ENCODE measurements around the gene CNN2. TPM values are rescaled to one million over a fixed set of nuclear protein-coding genes. Genes with fewer than 3 reads are reported as not detected.

CNN2 gene
- total and polyA plus RNA-seq, 4 donors, result 10.1 to 38.4 (median 26.8) TPM

DNA sequence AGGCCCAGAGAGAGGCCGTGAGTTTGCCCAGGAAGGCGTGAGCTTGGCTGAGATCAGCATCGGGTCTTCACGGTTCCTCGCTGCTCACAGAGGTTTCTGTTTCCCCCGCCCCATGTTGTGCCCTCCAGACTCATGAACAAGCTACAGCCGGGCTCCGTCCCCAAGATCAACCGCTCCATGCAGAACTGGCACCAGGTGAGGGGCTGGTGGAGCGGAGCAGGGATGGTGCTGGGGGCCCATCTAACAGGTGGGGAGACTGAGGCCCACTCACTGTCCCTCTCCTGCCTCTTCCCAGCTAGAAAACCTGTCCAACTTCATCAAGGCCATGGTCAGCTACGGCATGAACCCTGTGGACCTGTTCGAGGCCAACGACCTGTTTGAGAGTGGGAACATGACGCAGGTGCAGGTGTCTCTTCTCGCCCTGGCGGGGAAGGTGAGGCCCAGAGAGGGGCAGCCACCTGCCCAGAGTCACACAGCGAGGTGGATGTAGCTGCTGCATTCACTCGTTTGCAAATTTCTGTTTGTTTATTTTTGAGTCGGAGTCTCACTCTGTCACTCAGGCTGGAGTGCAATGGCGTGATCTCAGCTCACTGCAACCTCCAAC lies 6.0 kb downstream of the CNN2 start:
- H3K4me1 ChIP-seq (ENCODE audit: control insufficient read depth in 4 of 4, insufficient read depth in 4 of 4, low read length in 3 of 4), result peaks cover 0 to 10% (median 3%) of the 10 kb centered on the region in 4 donors
- TF ChIP-seq FOXA1 (IDR thresholded peaks at IDR 0.05), result no peak
- TF ChIP-seq RAD21 (IDR thresholded peaks at IDR 0.05), result no peak
- TF ChIP-seq TAF1 (conservative IDR thresholded peaks at IDR 0.05), result no peak
- WGBS, result 90% methylated on average over 20 of the region's 20 CpGs
- no peak for DNase-seq (ENCODE audit: low spot score)
- H3K36me3 ChIP-seq (ENCODE audit: control insufficient read depth in 4 of 4, insufficient read depth in 3 of 4, low read depth in 1 of 4, low read length in 3 of 4), result peaks cover 4 to 8% (median 6%) of the 10 kb centered on the region in 4 donors
- no peak overlapping the region for H3K9ac ChIP-seq (ENCODE audit: low read depth in 1 of 2, low read length in 2 of 2)
- H3K27me3 ChIP-seq (ENCODE audit: control insufficient read depth in 4 of 4, insufficient read depth in 4 of 4, low read length in 3 of 4), result no peaks in the 10 kb centered on the region
- no peak overlapping the region for H3K4me3 ChIP-seq (ENCODE audit: low read depth in 1 of 3, low read length in 3 of 3)
- no peaks in the 10 kb centered on the region for H3K9me3 ChIP-seq (ENCODE audit: control insufficient read depth in 4 of 4, low read length in 3 of 4)
- H3K27ac ChIP-seq (ENCODE audit: low read depth in 1 of 2, low read length in 2 of 2), result no peak overlapping the region

DNA sequence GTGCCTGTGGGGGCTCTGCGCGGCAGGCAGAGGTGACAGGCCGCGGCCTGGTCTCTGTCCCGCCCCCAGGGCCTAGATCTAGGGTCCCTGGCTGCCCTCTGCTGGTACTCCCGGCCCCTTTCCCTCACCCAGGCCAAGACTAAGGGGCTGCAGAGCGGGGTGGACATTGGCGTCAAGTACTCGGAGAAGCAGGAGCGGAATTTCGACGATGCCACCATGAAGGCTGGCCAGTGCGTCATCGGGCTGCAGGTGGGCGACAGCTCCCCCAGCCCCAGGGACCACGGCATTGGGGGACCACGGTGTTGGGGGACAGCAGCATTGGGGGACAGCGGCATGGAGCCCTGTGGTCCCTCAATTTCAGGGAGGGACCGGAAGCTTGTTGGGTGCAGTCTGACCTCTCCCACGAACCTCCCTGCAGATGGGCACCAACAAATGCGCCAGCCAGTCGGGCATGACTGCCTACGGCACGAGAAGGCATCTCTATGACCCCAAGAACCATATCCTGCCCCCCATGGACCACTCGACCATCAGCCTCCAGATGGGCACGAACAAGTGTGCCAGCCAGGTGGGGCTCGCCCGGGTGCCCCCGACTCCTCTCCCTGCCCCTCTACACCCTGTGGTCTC lies 9.7 kb downstream of the CNN2 start:
- H3K4me1 ChIP-seq (ENCODE audit: control insufficient read depth in 4 of 4, insufficient read depth in 4 of 4, low read length in 3 of 4), result peaks cover 5 to 20% (median 15%) of the 10 kb centered on the region in 4 donors
- H3K9ac ChIP-seq (ENCODE audit: low read depth in 1 of 2, low read length in 2 of 2), result no peak overlapping the region
- no peak for TF ChIP-seq SP1 (IDR thresholded peaks at IDR 0.05)
- TF ChIP-seq, protein P1, sequence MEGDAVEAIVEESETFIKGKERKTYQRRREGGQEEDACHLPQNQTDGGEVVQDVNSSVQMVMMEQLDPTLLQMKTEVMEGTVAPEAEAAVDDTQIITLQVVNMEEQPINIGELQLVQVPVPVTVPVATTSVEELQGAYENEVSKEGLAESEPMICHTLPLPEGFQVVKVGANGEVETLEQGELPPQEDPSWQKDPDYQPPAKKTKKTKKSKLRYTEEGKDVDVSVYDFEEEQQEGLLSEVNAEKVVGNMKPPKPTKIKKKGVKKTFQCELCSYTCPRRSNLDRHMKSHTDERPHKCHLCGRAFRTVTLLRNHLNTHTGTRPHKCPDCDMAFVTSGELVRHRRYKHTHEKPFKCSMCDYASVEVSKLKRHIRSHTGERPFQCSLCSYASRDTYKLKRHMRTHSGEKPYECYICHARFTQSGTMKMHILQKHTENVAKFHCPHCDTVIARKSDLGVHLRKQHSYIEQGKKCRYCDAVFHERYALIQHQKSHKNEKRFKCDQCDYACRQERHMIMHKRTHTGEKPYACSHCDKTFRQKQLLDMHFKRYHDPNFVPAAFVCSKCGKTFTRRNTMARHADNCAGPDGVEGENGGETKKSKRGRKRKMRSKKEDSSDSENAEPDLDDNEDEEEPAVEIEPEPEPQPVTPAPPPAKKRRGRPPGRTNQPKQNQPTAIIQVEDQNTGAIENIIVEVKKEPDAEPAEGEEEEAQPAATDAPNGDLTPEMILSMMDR (IDR thresholded peaks at IDR 0.05; ENCODE audit: low read depth, low read length, missing input control), result no peak
- no peak for TF ChIP-seq NR2F2 (IDR thresholded peaks at IDR 0.05)
- TF ChIP-seq, protein P2, sequence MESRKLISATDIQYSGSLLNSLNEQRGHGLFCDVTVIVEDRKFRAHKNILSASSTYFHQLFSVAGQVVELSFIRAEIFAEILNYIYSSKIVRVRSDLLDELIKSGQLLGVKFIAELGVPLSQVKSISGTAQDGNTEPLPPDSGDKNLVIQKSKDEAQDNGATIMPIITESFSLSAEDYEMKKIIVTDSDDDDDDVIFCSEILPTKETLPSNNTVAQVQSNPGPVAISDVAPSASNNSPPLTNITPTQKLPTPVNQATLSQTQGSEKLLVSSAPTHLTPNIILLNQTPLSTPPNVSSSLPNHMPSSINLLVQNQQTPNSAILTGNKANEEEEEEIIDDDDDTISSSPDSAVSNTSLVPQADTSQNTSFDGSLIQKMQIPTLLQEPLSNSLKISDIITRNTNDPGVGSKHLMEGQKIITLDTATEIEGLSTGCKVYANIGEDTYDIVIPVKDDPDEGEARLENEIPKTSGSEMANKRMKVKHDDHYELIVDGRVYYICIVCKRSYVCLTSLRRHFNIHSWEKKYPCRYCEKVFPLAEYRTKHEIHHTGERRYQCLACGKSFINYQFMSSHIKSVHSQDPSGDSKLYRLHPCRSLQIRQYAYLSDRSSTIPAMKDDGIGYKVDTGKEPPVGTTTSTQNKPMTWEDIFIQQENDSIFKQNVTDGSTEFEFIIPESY (IDR thresholded peaks at IDR 0.05), result no peak
- H3K9me3 ChIP-seq (ENCODE audit: control insufficient read depth in 4 of 4, low read length in 3 of 4), result no peaks in the 10 kb centered on the region
- H3K4me3 ChIP-seq (ENCODE audit: low read depth in 1 of 3, low read length in 3 of 3), result no peak overlapping the region
- no peaks in the 10 kb centered on the region for H3K27me3 ChIP-seq (ENCODE audit: control insufficient read depth in 4 of 4, insufficient read depth in 4 of 4, low read length in 3 of 4)
- no peak overlapping the region for H3K27ac ChIP-seq (ENCODE audit: low read depth in 1 of 2, low read length in 2 of 2)
- no peak for DNase-seq (ENCODE audit: low spot score)
- H3K36me3 ChIP-seq (ENCODE audit: control insufficient read depth in 4 of 4, insufficient read depth in 3 of 4, low read depth in 1 of 4, low read length in 3 of 4), result peaks cover 4 to 8% (median 6%) of the 10 kb centered on the region in 4 donors
- WGBS, result 91% methylated on average over 29 of the region's 29 CpGs

DNA sequence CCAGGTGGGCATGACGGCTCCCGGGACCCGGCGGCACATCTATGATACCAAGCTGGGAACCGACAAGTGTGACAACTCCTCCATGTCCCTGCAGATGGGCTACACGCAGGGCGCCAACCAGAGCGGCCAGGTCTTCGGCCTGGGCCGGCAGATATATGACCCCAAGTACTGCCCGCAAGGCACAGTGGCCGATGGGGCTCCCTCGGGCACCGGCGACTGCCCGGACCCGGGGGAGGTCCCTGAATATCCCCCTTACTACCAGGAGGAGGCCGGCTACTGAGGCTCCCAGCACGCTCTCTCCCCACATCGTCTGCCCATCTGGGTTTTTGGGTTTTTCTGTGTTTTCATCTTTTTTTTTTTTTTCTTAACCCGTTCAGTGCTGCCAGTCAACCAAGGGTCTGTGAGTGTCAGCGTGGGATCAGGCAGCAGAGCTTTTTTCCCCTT lies 11.2 kb downstream of the CNN2 start:
- no peak for DNase-seq (ENCODE audit: low spot score)
- 83% methylated on average over 22 of the region's 22 CpGs for WGBS
- Histone ChIP-seq H3K9me3 (ENCODE audit: control insufficient read depth in 4 of 4, low read length in 3 of 4) (no peaks in the 10 kb centered on the region), H3K4me1 (ENCODE audit: control insufficient read depth in 4 of 4, insufficient read depth in 4 of 4, low read length in 3 of 4) (peaks cover 5 to 24% (median 16%) of the 10 kb centered on the region in 4 donors), H3K27ac (ENCODE audit: low read depth in 1 of 2, low read length in 2 of 2) (peak overlapping the region; percentile 19 to 69), H3K4me3 (ENCODE audit: low read depth in 1 of 3, low read length in 3 of 3) (no peak overlapping the region), H3K36me3 (ENCODE audit: control insufficient read depth in 4 of 4, insufficient read depth in 3 of 4, low read depth in 1 of 4, low read length in 3 of 4) (peaks cover 0 to 3% (median 1%) of the 10 kb centered on the region in 4 donors), H3K9ac (ENCODE audit: low read depth in 1 of 2, low read length in 2 of 2) (no peak overlapping the region), H3K27me3 (ENCODE audit: control insufficient read depth in 4 of 4, insufficient read depth in 4 of 4, low read length in 3 of 4) (no peaks in the 10 kb centered on the region)
- TF ChIP-seq YY1 (IDR thresholded peaks at IDR 0.05) (no peak), RXRA (IDR thresholded peaks at IDR 0.05) (no peak), TAF1 (conservative IDR thresholded peaks at IDR 0.05) (no peak), RAD21 (IDR thresholded peaks at IDR 0.05) (no peak), HNF4A (conservative IDR thresholded peaks at IDR 0.05) (no peak), NR2F2 (IDR thresholded peaks at IDR 0.05) (no peak), GABPA (IDR thresholded peaks at IDR 0.05 in 1 of 2, conservative IDR thresholded peaks at IDR 0.05 in 1 of 2) (no peak), JUND (IDR thresholded peaks at IDR 0.05) (no peak)
- TF ChIP-seq, protein P3, sequence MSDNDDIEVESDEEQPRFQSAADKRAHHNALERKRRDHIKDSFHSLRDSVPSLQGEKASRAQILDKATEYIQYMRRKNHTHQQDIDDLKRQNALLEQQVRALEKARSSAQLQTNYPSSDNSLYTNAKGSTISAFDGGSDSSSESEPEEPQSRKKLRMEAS (IDR thresholded peaks at IDR 0.05), result no peak
- TF ChIP-seq, protein P4, sequence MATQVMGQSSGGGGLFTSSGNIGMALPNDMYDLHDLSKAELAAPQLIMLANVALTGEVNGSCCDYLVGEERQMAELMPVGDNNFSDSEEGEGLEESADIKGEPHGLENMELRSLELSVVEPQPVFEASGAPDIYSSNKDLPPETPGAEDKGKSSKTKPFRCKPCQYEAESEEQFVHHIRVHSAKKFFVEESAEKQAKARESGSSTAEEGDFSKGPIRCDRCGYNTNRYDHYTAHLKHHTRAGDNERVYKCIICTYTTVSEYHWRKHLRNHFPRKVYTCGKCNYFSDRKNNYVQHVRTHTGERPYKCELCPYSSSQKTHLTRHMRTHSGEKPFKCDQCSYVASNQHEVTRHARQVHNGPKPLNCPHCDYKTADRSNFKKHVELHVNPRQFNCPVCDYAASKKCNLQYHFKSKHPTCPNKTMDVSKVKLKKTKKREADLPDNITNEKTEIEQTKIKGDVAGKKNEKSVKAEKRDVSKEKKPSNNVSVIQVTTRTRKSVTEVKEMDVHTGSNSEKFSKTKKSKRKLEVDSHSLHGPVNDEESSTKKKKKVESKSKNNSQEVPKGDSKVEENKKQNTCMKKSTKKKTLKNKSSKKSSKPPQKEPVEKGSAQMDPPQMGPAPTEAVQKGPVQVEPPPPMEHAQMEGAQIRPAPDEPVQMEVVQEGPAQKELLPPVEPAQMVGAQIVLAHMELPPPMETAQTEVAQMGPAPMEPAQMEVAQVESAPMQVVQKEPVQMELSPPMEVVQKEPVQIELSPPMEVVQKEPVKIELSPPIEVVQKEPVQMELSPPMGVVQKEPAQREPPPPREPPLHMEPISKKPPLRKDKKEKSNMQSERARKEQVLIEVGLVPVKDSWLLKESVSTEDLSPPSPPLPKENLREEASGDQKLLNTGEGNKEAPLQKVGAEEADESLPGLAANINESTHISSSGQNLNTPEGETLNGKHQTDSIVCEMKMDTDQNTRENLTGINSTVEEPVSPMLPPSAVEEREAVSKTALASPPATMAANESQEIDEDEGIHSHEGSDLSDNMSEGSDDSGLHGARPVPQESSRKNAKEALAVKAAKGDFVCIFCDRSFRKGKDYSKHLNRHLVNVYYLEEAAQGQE (IDR thresholded peaks at IDR 0.05), result no peak
- TF ChIP-seq, protein P5, sequence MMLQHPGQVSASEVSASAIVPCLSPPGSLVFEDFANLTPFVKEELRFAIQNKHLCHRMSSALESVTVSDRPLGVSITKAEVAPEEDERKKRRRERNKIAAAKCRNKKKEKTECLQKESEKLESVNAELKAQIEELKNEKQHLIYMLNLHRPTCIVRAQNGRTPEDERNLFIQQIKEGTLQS (IDR thresholded peaks at IDR 0.05), result no peak

Data from liver (tissue), 9 donors.